HG03095 (cell line): ENCODE results near the gene CASTOR1.

Experiments
- ATAC-seq: cut with Tn5 transposase; IDR thresholded peaks from one replicate; pipeline ENCODE4 v1.9.1; 2021; ENCODE audit warnings: moderate library complexity; ENCODE audit not compliant: unreplicated experiment

CASTOR1 gene

DNA sequence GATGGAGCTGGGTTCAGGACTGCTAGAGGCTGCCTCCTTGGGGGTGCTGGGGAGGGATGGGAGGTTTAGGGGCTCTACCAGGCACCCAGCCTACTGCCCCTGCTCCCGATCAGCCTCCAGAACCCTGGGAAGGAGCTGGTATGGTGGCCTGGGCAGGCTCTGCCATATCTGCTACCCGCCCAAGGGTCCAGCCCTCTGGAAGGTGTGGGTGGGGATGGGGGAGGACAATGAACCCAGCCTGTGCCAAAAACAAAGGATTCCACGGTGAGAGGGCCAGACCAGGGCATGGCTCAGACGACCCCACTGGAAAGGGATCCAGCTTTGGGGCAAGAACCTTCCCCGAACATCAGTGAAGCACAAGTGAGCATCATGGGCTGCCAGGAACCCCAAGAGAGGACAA lies 3.0 kb downstream of the CASTOR1 start:
- ATAC-seq, result no peak

DNA sequence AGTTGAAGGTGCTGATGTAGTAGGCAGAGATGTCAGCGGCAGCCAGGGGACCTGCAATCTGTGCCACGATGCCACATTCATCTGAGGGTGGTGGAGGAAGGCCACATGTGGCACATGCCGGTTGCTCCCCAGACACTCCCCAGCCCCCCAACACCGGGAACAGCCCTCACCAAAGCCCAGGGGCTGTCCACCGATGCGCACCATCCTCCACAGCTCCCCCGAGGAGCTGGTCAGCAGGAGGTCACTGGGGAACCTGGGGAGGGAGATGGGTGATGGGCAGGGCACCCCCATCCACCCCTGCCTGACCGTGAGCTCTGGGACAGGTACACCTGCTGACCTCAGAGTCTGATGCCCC lies 3.5 kb downstream of the CASTOR1 start:
- no peak for ATAC-seq

DNA sequence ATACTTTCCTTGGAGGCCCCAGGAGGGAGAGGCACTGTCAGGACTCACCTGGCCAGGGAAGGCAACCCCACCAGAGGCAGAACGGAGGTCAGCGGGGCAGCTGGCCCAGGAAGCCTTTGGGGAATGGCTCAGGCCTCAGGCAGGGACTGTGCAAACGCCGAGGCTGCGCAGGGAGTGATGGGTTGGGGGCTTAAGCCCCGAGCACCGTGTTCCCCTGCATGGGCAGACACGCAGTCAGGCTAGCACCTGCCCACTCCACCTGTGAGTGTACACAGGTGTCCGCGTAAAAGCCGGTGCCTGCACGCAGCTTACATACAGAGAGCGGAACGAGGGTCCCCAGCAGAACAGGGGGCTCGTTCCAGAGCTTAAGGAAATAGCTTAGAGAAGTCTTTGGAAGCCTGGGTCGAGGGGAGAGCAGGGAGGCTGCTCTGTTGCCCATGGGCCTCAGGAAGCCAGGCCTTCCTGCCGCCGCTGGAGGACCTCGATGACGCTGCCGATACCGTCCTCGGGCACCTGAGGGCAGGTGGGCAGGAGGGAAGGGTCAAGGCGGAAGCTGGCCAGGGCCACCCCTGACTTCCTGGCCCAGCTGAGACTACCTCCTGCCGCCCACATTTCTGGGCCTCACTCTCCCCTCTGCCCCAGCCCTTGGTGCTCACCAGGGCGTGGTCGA lies 4.0 kb downstream of the CASTOR1 start:
- ATAC-seq, result no peak

DNA sequence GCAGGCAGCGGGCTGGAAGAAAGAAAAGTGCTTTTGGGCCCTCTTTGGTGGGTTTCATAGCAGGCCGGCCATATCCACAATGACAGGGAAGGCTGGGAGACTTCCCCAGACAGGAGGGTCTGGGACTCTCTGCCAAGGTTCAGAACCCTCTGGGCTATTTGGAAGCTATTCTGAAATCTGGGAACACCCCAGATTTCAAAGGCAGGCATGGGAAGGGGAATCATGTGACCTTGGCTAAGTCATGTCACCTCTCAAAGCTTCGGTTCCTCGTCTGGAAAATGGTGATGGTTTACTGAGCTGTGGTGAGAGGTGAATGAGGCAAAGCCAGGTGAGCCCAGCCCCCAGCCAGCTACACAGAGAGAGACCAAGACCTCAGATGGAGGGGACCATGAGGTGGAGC lies 4.6 kb downstream of the CASTOR1 start:
- ATAC-seq, result no peak

DNA sequence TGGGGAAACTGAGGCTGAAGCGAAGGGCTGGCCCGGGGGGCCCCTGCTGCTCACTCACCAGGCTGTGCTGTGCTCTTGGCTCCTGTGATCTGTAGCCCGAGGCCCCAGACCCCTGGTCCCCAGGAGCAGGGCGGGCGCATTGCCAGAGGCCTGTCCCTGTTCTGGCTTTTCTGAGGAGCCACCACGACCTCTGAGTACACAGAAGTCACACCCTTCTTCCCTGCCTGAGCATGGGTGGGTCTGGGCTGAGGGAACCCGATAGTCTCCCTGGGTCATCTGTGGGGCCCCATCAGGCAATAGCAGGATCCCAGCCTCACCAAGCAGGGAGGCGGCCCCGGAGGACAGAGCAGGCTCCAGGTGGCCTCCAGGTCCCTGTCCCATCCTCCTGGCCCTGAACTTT lies 5.1 kb downstream of the CASTOR1 start:
- ATAC-seq, result no peak

DNA sequence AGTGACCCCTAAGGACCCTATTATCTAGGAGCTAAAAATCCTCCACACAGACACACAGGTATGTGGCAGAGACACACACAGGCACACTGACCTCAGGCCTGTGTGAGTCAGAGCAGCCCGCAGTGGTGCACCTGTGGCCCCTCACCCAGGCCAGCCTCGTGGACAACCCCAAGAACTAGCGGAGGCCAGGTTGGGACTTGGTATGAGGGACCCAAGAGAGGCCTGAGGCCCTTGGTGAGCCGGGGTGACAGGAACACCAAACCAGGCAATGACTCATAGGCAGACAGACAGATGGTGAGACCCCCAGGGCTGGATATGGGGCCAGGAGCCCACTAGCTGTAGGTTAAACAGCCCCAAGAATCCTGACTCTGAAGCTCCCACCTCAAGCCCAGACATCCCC lies 6.0 kb downstream of the CASTOR1 start:
- ATAC-seq, result no peak

DNA sequence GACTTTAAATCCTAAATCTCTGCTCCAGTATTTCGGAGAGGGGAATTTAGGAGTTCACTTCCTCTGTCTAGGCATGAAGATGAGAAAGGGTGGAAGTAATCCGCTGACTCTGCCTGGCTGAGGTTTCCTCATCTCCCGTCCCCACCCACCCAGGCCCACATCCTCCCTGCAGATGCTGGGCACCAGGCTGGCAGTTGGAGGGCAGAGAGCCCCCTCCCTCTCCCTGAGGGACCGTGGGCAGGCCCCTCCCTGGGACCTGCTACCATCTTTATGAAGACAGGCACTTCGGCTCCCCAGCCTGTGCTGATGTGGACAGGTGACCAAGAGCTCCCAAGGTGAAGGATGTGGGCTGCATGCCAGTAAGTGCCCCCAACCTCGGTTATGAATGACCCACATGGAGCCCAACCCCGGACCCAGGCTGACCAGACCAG lies 6.7 kb downstream of the CASTOR1 start:
- no peak for ATAC-seq

DNA sequence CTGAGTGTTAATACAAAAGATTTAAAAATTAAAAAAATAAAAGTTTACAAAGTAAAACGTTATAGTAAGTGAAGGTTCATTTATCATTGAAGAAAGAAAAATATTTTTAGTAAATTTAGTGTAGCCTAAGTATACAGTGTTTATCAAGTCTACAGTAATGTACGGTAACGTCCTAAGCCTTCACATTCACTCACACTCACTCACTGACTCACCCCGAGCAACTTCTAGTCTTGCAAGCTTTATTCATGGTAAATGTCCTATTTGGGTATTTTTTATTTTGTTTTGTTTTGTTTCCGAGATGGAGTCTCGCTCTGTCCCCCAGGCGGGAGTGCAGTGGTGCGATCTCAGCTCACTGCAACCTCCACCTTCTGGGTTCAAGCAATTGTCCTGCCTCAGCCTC lies 8.8 kb downstream of the CASTOR1 start:
- no peak for ATAC-seq

DNA sequence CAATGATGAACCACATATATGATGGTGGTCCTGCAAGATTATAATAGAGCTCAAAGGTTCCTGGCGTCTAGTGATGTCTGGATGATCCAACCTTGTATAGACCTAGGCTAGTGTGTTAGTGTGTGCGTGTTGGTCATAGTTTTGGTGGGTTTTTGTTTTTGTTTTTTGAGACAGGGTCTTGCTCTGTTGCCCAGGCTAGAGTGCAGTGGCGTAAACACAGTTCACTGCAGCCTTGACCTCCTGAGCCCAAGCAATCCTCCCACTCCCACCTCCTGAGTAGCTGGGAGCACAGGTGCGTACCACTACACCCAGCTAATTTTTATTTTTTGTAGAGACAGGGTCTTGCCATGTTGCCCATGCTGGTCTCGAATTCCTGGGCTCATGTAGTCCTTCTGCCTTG lies 9.4 kb downstream of the CASTOR1 start:
- no peak for ATAC-seq

DNA sequence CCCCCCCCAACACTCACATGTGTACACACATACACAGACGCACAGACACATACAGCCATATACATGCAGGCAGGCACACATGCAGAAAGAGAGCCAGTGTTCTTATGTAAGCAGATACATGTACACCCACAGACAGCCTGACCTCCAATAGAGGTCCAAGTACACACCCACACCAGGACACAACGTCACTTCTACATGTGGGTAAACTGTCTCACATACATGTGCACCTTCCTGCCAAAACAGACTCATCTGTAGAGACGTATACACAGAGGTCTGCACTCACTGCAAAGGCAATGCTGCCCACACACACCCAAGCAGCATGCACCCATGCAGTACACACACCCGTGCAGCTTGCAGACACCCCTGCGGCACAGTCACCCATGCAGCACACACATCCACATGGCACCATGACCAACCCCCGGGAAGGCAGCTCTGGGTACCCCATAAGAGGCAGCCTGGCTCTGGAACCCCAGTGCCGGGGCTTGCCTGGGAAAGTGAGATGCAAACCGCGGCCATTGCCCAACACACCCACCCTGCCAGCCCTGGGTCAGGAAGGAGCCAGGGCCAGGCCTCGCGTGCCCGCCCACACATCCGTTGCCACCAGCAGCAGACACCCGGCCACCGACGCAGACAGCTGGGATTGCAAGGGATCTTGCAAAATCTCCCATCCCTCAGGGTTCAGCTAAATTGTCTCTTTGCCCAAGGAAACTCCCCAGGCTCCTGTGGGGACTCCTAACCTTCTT lies 10.1 kb downstream of the CASTOR1 start:
- no peak for ATAC-seq

DNA sequence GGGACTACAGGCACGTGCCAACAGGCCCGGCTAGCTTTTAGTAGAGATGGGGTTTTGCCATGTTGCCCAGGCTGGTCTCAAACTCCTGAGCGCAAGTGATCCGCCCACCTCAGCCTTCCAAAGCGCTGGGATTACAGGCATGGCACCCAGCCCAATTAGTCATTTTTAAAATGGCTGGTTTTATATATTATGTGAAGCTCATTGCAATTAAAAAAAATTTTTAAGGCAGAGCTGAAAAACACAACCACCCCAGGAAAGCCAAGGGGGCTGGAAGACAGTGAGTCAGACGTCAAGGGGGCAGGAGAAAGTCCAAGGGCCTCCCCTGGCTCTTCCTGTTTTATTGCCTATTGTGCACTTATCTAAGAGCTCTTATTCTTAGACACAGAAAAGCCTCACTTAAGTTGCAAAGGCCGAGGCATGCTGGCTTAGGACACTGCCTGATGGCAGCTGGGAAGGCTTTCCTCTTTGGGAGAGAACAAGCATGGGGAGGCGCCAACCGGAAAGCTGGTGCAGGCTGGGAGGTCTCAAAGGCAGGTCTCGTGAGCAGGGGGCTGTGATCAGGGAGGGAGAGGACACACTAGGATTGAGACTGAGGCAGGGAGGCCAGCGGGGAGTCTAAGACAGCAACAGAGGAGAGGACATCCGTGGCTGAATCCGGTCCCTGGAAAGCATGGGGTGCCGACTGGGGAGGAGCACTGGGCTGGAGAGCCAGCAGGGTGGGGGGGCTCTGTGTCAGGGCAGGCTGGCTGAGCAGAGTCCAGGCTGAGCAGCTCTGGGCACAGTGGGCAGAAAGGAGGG lies 11.6 kb downstream of the CASTOR1 start:
- no peak for ATAC-seq

DNA sequence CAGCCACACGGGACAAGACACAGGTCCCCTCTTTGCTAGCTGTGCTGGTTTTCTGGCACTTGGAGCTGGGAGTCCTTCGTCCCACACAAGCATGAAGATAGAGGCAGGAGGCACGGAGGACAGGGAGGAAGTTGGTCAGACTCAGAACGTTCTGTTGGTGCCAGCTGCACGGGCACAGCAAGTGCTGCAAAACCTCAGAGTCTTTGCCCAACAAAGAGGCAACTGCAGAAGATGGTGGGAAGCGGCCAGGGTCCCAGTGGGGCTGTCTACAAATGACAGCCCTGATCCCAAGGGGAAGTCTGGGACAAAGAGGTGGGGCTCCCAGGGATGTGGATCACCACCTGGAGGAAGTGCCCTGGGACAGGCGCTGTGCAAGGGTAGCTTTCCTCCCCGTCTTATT lies 13.3 kb downstream of the CASTOR1 start:
- ATAC-seq, result no peak

DNA sequence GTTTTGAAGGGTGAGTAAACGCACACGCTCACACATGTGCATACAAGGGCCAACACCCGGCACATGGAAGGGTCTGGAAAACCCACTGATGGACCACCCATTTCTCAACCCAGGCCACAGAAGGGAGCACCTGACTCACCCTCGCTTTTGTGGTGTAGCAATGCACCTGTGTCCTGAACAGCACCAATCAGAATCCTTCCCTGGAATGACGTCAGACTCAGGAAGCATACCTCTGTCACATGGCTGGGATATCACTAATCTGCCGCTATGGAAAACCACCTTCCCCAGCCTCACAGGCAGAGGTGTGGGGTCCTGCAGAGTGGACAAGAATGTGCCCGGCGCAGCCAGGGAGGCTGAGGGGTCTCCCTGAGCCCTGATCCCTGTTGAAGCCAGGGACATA lies 13.7 kb downstream of the CASTOR1 start:
- no peak for ATAC-seq

DNA sequence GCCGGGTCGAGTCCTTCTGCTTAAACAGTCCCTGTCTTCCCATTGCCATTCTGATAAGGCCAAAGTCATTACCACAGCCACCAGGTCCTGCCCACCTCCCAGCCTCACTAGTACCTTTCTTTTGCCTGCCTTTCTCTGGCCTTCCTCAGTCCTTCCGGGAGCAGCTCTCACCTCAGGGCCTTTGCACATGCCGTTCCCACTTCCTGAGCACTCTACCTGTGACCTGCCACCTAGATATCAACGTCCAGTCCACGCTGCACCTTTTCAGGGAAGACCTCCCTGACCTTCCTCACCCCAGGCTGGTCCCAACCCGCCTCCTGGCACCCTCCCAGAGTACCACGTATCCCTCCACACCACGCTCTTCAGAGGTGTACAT lies 14.9 kb downstream of the CASTOR1 start:
- no peak for ATAC-seq

DNA sequence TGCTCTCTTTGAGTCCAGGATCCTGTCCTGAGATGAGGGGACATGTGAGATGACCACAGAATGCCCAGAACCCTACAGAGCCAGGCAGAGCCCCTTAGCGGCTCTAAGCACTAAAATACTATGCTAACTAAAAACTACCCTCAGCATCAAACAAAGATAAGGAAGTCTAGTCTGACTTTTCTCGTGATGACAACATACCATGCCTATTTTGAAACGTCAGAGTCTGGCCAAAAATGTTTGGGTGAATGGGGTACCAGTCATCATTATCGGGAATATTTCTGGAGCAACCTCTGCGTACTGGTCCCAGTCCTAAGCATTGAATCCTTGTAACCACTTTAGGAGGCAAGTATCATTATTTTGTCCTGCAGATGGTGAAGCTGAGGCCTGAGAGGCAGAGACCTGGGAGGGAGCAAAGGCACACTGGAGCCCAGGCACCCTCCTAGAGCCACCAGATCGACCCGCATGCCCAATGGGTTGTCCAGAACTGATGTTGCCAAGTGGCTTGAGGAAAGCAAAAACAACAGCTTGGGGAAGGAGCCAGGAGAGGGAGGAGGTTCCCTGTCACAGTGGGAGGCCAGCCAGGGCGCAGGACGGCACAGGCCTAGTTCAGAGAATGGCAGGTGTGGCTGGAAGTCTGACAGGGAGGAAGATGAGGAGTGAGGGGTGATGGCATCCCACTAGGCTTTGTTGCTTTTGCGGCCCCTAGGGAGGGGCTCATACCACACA lies 15.4 kb downstream of the CASTOR1 start:
- no peak for ATAC-seq

DNA sequence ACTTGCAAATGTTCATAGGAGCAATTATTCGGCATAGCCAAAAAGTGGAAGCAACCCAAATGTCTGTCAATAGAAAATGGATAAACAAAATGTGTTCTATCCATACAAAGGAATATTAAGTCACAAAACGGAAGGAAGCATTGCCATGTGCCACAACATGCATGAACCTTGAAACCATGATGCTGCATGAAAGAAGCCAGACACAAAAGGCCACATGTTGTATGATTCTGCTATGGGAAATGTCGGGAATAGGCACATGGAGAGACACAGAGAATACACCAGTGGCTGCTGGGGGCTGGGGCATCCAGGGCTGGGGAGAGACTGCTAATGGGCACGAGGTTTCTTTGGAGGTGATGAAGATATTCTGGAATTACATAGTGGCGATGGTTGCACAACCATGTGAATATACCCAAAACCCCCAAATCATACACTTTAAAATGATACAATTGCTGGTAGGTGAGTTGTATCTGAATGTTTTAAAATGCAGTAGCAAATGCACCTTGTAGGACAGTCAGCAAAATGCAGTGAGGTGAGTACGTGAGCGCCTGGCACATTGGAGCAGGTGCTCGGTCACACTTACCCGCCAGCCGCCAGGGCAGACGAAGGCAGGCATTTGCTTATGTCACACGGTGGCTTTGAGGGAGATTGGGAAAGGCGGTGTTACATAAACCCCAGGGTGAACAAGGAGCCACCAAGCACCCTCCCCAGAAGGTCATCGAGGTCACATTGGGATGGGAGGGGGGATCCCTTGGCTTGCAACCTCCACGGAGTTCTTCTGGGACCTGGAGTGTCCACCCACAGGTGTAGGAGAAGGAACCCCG lies 16.3 kb downstream of the CASTOR1 start:
- ATAC-seq, result no peak

DNA sequence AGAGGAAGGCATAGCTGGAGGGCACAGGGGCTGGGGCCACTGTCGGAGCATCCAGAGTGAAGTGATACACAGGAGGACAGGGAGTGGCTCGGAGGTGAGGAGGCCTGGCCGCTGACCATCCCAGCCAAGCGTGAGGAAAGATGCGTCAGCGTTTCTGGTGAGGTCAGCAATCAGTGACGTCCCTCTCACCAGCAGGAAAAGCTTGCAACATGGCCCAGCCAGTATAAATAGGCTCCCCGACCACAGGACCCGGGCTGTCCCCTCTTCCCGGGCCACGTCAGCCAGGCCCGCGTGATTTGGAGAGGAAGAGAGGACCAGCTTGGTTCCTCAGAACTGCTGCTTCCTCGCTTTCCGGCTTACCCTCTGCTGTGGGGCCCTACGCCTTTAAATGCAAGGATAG lies 18.5 kb downstream of the CASTOR1 start:
- no peak for ATAC-seq

DNA sequence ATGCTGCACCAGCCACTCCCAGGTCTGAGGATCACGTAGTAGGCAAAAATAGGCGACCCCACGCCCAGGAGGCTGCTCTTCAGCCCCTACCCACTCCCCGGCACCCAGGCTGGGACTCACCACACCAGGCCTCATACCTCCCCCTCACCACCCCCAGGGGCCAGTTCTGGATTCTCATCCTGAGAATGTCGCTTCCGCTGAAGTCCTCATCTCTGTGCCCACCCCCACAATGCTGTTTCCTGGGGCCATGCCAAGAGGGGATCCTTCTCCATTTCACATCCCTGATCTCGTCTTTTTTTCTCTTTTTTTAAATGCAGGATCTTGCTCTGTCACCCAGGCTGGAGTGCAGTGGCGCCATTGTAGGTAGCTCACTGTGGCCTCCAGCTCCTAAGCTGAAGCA lies 21.0 kb downstream of the CASTOR1 start:
- no peak for ATAC-seq

DNA sequence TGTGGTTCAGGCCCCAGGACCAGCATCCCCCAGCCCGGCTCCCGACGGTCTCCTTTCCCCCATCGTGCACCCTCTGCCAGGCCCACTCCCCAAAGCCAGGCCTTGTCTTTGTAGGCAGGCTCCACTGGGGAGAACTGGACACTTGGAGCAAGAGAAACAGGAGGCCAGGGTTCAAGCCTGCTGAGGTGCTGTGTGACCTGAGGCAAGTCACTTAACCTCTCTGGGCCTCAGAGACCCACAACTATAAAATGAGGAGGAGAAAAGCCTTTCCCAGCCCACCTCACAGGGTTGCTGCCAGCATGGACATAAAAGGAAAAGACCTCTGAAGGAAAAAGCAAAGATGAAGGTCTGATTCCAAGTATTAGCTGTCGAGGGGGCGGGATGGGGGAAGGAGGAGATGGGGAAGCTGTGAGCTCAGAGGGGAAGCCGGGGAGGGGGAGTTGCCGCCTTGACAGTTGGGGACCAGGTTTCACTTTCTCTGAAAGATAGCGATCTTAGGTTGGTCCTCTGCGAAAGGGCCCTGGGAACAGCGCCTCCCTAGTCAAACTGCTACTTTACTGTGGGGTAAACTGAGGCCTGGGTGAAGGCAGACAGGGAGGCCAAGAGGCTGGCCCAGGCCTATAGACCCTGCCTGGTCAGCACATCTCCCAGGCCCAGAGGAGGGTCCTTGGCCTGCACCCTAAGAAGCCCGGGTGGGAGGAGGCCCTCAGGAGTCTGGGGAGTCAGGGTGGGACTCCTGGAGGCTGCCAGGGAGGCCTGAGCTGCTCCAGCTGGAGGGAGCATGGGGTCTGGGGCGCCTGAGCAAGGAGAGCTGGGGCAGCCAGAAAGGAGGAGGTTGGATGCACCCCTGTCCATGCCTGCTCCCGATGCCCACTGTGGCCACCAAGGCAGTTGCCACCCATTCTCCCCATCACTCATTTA lies 21.7 kb downstream of the CASTOR1 start:
- no peak for ATAC-seq
